GM21619 (cell line): Measurements from ENCODE around the gene PTGDS.

ENCODE experiments used
- ATAC-seq: cut with Tn5 transposase; IDR thresholded peaks from one replicate; pipeline ENCODE4 v1.9.1; 2021; ENCODE audit not compliant: unreplicated experiment

PTGDS gene

GRCh38 chr9:136945333-136946227 lies 31.7 kb upstream of the PTGDS start:
- ATAC-seq = no peak

- ATAC-seq = no peak
Observed at GRCh38 chr9:136946228-136947027, 30.9 kb upstream of the PTGDS start.

- ATAC-seq = no peak
Observed at GRCh38 chr9:136947028-136947891, 30.0 kb upstream of the PTGDS start.

- no peak for ATAC-seq
Observed at GRCh38 chr9:136947955-136948510, 29.3 kb upstream of the PTGDS start.

GRCh38 chr9:136949239-136949816 lies 28.0 kb upstream of the PTGDS start:
- no peak for ATAC-seq

- peak; percentile 73 for ATAC-seq
Observed at GRCh38 chr9:136949817-136950655, 27.3 kb upstream of the PTGDS start.

GRCh38 chr9:136950656-136951276 lies 26.5 kb upstream of the PTGDS start:
- ATAC-seq = no peak

GRCh38 chr9:136951541-136952320 lies 25.6 kb upstream of the PTGDS start, which contains the start of gene LCN12:
Gene LCN12 (plus strand): TSS chr9:136952273. CDS start chr9:136952328, 55 bp downstream.
- no peak for ATAC-seq

GRCh38 chr9:136952321-136952850 lies 24.9 kb upstream of the PTGDS start:
- ATAC-seq = no peak

- ATAC-seq = no peak
Observed at GRCh38 chr9:136952876-136953770, 24.2 kb upstream of the PTGDS start.

- ATAC-seq = no peak
Observed at GRCh38 chr9:136953771-136954269, 23.5 kb upstream of the PTGDS start.

- no peak for ATAC-seq
Observed at GRCh38 chr9:136954270-136955083, 22.8 kb upstream of the PTGDS start.

- no peak for ATAC-seq
Observed at GRCh38 chr9:136955202-136955942, 21.9 kb upstream of the PTGDS start.

- ATAC-seq = no peak
Observed at GRCh38 chr9:136955943-136956335, 21.4 kb upstream of the PTGDS start.

GRCh38 chr9:136956604-136957003 lies 20.7 kb upstream of the PTGDS start:
- ATAC-seq = no peak
